GM21423 (cell line): Measurements from ENCODE around the gene OR4X1.
"Not testable (repeated sequence)": the region's sequence is repeated elsewhere in the genome, so short reads cannot be mapped to it uniquely, and the experiment has no call there.

Experiments
- ATAC-seq: cut with Tn5 transposase; IDR thresholded peaks from one replicate; pipeline ENCODE4 v1.9.1; 2021; ENCODE audit warnings: mild to moderate bottlenecking, moderate library complexity; ENCODE audit not compliant: unreplicated experiment

Gene OR4X1, protein sequence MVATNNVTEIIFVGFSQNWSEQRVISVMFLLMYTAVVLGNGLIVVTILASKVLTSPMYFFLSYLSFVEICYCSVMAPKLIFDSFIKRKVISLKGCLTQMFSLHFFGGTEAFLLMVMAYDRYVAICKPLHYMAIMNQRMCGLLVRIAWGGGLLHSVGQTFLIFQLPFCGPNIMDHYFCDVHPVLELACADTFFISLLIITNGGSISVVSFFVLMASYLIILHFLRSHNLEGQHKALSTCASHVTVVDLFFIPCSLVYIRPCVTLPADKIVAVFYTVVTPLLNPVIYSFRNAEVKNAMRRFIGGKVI

GRCh38 chr11:48263423-48263911 is at the start of gene OR4X1:
OR4X1 (plus strand) TSS chr11:48263861; CDS start chr11:48263861, 0 bp downstream.
- no peak for ATAC-seq

GRCh38 chr11:48216510-48216909 is 47.2 kb upstream of the OR4X1 start, which contains the start of gene OR4B1:
OR4B1 (plus strand) TSS chr11:48216810; CDS start chr11:48216810, 0 bp downstream.
- no peak for ATAC-seq

GRCh38 chr11:48228761-48229160 is 34.9 kb upstream of the OR4X1 start:
- ATAC-seq = no peak

DNA sequence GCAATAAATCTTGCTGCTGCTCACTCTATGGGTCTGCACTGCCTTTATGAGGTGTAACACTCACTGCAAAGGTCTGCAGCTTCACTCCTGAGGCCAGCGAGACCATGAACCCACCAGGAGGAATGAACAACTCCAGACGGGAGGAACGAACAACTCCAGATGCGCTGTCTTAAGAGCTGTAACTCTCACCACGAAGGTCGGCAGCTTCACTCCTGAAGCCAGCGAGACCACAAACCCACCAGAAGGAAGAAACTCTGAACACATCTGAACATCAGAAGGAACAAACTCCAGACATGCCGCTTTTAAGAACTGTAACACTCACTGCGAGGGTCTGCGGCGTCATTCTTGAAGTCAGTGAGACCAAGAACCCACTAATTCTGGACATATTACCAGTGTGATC is 33.6 kb upstream of the OR4X1 start:
- not testable (repeated sequence) for ATAC-seq

GRCh38 chr11:48237727-48238126 is 25.9 kb upstream of the OR4X1 start:
- ATAC-seq = no peak

DNA sequence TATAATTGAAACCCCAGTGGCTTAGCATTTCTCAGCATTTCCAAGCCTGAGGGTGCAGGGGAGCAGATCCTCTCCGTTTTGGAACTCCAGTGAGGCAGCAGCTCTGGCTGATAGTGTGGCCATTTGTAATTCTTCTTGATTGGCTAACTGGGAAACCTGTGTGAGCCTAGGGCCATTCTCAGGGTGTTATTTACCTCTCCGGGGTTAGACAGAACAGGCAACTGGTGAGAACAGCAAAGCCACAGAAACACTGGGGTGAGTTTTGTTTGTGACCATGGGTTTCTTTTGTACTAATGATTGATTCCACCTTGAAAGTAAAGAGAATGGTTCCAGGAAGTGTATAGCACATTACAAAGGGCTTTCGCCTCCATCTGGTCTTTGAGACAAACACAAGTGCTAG is 21.2 kb upstream of the OR4X1 start:
- no peak for ATAC-seq

DNA sequence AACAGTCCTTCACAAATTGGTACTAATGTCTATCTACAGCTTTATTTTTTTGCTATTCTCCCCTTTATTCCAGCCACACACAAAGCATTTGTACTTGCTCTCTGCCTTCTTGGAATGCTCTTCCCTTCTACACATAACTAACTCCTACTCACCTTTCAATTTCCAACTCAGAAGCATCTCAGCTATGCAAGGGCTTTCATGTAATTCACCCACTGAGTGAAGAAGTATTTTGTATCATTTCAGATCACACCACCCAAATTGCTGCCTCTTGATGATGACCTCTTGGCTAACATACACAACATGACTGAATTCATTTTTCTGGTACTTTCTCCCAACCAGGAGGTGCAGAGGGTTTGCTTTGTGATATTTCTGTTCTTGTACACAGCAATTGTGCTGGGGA is 18.9 kb upstream of the OR4X1 start, which contains the start of gene OR4X2:
Gene OR4X2 (plus strand): TSS at position 301 of the 400 bp plus-strand sequence. CDS start 0 bp downstream, at position 301.
- no peak for ATAC-seq

DNA sequence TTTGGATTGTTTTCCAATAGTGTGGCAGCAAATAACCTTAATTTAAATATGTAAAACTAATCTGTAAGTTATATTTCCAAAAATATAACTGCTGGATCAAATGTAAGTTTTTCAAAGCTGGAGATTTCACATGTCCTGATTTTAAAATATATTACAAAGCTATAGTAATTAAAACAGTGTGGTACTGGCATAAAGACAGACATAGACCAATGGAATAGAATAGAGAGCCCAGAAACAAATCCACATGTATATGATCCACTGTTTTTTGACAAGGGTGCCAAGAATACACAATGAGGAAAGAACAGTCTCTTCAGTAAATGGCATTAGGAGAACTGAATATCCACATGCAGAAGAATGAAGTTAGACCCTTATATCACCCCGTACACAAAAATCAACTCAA is 14.8 kb upstream of the OR4X1 start:
- no peak for ATAC-seq

DNA sequence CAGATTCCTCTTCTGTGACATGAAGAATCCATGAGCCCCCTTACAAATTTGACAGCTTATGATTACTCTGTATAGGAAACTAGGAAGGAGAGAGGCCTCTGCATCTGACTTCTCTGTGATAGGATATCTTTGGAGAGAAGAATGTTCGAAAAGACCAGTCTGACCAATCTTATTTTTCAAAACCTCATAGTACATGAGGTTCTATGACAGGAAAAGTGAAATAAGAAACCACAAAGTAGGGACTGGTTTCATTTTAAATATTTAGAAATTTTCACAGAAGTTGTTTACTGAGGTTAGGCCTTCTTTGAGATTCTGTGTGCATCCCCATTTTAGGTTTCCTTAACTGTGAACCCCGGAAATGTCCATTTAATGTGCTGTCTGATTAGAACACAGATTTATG is 2.1 kb upstream of the OR4X1 start:
- no peak for ATAC-seq

DNA sequence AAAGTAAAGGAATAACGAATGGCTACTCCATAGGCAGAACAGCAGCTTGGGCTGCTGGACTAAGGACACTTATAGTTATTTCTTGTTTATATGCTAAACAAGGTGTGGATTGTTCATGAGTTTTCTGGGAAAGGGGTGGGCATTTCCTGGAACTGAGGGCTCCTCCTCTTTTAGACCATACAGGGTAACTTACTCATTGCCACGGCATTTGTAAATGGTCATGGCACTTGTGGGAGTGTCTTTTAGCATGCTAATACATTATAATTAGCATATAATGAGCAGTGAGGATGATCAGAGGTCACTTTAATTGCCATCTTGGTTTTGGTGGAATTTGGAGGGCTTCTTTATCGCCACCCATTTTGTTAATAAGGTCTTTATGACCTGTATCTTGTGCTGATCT is 7.0 kb downstream of the OR4X1 start:
- ATAC-seq = no peak

DNA sequence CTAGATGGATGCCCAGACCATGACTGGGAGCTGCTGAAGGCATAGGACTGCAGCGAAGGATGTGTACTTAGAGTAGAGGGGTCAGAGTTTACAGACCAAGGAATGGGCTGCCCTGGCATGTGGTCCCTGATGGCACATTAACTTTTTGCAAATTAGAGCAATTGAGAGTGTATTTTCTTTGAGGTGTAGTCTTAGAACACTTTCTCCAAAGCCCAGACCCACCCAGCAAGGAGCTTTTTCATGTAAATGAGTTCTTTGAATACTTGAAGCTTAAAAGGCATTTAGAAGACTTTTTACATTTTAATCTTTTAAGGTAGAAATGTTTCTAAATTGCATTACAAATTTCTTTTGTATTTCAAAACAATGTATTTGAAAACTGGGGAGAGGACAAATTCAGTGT is 8.9 kb downstream of the OR4X1 start:
- ATAC-seq = no peak

- ATAC-seq = no peak
Measured at GRCh38 chr11:48305923-48306322, 42.3 kb downstream of the OR4X1 start, which contains the start of gene OR4S1. OR4S1 (plus strand) TSS chr11:48306223; CDS start chr11:48306223, 0 bp downstream.

DNA sequence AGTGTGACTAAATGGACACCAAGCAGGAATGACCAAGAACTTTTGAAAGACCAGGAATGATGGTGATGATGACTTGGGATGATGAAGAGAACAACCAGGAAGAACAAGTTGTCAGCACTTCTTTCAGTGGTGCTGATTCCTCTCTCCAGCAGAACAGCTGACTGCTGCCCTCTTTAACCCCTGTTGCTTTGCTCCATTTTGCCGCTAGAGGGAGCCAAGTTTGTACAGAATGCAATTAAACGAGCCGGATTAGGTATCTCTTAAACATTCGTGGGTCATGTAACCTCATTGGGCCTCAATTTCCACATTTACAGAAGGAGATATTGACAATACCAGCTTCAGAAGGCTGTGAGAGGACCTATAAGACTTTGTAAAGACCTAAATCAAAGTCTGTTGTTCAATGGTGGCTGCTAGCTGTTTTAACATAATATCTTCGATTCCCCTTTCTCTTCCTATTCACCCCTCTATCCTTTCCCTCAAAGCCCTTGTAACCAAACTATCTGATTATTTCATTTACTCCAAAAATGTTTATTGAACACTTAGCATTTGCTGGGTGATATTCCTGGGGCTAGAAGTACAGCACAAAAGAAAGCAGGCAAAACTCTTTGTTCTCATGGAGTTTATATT is 44.2 kb downstream of the OR4X1 start:
- ATAC-seq = peak; percentile 82

GRCh38 chr11:48313590-48313989 is 49.9 kb downstream of the OR4X1 start:
- not testable (repeated sequence) for ATAC-seq
